Gastroesophageal sphincter (tissue), 3 donors: ENCODE data around the gene ROR2.

Experiments used
- CTCF ChIP-seq, 4 experiments: fragments of 200-600 bp in 2 of 4; fragments of 450-650 bp in 2 of 4; sonication (generic) in 1 of 4; IDR thresholded peaks; one replicate each; pipeline ENCODE4 v1.5.1; 2017 to 2019; ENCODE audit warnings: antibody characterized with exemption in 4 of 4, mild to moderate bottlenecking in 2 of 4, moderate library complexity in 2 of 4
- POLR2A ChIP-seq, 2 donors: fragments of 450-650 bp; IDR thresholded peaks; one replicate each; pipeline ENCODE4 v1.6.1; 2017; ENCODE audit warnings: antibody characterized with exemption in 2 of 2, mild to moderate bottlenecking in 2 of 2, moderate library complexity in 1 of 2
- POLR2AphosphoS5 ChIP-seq: sonication (generic); formaldehyde crosslinking; IDR thresholded peaks from one replicate; pipeline ENCODE4 v1.6.1; 2017; ENCODE audit warnings: antibody characterized with exemption

GRCh38 chr9:91516777-91517176 lies 433.3 kb downstream of the ROR2 start:
- TF ChIP-seq POLR2AphosphoS5 (no peak), CTCF (IDR thresholded peaks at IDR 0.05) (no peak), POLR2A (IDR thresholded peaks at IDR 0.05) (no peak)
